CD4-positive, alpha-beta T cell treated with Interleukin-15 for 4 hours (primary cell): Measurements from ENCODE around the gene VIT.
"Not testable (repeated sequence)": the region's sequence is repeated elsewhere in the genome, so short reads cannot be mapped to it uniquely, and the experiment has no call there.

ENCODE experiments used
- DNase-seq: peaks from one replicate; pipeline ENCODE4 v3.0.0-alpha.2; 2020; ENCODE audit warnings: low spot score

The VIT gene

DNA sequence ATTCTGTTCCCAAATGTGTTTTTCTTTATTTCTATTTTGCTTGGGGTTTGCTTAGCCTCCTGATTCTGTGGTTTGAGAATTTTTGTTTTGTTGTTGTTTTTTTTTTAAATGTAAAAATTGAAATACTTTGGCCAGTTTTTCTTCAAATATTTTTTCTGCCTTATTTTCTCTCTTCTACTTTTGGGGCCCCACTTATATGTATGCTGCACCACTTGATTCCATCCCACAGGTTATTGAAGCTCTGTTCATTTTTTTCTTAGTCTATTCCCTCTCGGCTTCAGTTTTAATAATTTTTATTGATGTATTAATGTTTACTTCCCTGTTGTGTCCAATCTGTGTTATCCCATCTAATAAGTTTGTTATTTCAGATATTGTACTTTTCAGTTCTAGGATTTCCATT is 17.7 kb upstream of the VIT start:
- DNase-seq: no peak

DNA sequence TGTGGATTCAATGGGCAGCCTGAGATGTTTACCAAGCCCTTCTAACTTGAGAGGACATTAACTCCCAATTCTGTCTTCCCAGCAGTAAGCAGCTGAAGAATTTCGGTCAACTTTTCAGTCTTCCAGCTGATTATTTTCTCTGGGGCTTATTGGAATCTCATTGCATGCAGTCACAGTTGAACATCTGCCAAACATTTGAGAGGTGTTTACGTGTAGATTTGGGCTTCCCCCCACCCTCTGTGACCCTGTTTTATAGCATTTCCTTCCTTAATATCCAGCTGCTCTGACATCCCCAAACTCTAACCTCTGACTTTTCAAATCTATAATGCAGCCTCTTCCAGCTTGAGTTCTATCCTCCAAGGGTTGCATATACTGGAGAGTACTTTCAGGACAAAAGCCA is 16.5 kb upstream of the VIT start:
- no peak for DNase-seq

GRCh38 chr2:36682562-36682961 is 13.9 kb upstream of the VIT start:
- DNase-seq: no peak

DNA sequence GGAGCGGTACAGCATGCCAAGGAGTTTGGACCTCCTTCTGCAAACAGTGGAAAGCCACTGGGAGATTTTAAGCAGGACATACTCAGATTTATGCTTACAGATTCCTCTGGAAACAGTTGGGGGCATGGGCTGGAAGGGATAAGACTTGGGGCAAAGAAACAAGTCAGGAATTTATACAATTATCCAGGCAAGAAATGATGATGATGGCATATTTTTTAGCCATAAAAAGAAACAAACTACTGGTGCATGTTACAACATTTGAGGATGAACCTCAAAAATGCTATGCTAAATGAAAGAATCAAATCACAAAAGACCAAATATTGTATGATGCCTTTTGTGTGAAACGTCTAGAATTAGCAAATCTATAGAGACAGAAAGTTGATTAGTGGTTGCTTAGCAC is 13.5 kb upstream of the VIT start:
- DNase-seq: no peak

DNA sequence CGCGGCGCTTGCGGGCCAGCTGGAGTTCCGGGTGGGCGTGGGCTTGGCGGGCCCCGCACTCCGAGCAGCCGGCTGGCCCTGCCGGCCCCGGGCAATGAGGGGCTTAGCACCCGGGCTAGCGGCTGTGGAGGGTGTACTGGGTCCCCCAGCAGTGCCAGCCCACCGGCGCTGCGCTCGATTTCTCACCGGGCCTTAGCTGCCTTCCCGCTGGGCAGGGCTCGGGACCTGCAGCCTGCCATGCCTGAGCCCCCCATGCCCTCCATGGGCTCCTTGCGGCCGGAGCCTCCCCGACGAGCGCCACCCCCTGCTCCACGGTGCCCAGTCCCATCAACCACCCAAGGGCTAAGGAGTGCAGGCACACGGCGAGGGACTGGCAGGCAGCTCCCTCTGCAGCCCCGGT is 8.2 kb upstream of the VIT start:
- DNase-seq: not testable (repeated sequence)

GRCh38 chr2:36689013-36689412 is 7.5 kb upstream of the VIT start:
- DNase-seq: not testable (repeated sequence)

DNA sequence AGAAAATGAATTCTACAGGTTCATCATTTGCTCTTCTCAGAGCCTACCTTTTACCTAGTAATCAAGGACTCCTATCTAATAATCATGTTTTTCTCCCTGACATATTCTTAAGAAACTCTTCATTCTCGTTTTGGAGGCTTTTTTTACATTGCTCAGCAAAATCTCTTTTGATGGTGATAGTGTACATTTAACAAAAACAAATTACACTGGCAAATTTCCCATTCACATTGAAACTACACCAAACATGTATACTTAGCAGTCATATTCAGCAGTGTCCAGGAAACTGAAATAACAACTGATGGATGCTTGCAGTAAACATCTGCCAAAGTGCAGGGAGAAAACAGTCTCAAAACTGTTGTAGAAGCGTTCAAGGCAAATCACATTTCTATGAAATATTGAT is 4.4 kb upstream of the VIT start:
- DNase-seq: no peak

- DNase-seq: no peak
Observed at GRCh38 chr2:36693825-36694224, 2.7 kb upstream of the VIT start.

GRCh38 chr2:36695746-36696415 is 626 bp upstream of the VIT start:
- DNase-seq: no peak

GRCh38 chr2:36697424-36698066 is 1.0 kb downstream of the VIT start:
- no peak for DNase-seq

DNA sequence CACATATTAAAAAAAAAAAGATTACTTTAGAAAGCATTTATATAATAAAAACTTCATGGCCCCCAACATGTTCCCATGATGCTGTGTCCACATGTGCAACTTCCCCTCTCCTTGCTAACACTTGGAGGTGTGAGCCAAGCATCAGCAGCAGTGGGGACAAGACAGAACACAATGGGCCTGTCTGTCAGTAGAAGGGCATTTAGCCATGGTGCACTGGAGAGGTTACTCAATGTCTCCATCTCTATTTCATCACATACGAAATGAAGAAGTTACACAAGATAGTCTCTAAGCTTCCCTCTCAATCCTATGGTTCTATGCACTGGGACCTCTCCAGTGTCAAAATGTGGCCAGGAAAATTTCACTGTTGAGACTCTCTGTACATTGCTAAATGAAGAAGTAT is 2.5 kb downstream of the VIT start:
- DNase-seq: no peak

- no peak for DNase-seq
Observed at GRCh38 chr2:36700311-36700710, 3.8 kb downstream of the VIT start.

GRCh38 chr2:36701391-36701795 is 4.9 kb downstream of the VIT start:
- no peak for DNase-seq

DNA sequence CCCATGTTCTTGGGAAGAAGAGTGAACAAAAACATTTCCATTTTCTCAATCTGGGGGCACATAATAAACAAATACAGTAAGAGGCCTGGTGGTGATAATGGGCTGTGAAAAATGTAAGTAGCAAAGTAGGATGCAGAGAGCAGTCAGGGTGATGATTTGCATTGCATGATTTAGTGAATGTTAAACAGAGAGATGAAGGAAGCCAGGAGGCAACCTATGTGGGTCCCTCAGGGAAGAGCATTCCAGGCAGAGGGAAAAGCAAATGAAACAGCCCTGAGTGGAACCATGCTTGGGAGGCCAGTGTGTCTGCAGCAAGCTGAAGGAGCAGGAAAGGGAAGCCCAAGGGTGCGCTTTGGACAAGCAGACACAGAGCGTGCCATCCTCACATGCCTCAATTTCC is 5.4 kb downstream of the VIT start:
- no peak for DNase-seq

- no peak for DNase-seq
Observed at GRCh38 chr2:36702781-36703180, 6.3 kb downstream of the VIT start.

DNA sequence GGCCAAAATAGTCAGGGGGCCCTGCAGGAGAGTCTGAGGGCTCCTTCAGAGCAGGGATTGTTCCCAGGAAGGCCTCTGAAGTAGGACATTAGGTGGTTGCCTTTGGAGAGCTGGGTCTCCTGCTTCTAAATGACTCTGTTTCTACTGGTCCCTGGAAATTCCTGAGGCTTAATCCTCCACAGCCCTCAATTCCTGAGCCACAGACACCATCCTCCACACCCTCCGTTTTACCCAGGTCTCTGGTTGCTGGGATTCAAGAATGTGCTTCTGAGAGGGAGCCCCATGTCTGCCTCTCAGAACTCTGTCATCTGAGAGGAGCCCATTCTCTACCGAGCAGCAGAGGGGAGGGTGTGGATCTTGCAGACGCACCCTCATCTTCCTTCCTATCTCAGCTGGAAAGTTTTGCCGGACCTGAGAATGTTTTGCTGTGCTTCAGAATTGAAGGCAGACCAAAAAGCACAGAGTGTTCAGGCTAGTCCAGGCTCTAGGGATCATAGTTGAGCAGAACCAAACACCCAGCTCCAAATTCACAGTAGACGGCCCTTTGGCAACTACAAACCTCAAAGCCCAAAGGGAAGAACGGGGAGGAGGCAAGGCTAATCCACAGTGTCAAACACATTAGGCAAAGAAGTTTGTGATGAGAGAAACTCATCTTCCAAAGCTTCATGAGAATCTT is 8.1 kb downstream of the VIT start:
- no peak for DNase-seq

DNA sequence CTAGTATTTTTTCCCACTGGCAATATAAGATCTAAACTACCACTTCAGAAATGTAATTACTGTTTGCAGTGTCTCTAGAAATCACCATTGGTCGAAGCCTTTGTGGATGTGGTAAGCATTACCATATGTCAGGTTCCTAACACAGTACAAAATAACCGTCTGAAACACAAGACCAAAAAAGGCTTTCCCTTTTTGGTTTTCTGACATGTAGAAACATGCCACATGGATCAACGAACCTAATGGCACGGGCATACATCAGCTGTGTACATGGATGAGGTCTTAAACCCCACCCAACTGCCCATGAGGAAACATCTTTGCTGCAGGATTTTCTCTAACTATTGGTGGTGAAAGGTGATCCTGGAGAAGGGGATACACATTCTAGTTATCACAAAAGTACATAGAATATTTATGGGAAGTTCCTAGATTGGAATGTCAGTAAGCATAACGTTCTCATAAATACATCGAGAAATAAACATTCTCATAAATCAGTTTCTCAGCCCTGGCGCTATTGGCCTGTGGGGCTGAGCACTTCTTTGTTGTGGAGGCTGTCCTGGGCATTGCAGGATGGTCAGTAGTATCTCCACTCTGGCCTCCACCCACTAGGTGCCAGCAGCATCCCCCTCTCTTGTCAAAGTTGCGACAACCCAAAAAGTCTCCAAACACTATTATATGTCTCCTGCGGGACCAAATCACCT is 9.0 kb downstream of the VIT start:
- no peak for DNase-seq

GRCh38 chr2:36706021-36706876 is 9.7 kb downstream of the VIT start:
- no peak for DNase-seq

GRCh38 chr2:36707050-36707449 is 10.5 kb downstream of the VIT start:
- no peak for DNase-seq

DNA sequence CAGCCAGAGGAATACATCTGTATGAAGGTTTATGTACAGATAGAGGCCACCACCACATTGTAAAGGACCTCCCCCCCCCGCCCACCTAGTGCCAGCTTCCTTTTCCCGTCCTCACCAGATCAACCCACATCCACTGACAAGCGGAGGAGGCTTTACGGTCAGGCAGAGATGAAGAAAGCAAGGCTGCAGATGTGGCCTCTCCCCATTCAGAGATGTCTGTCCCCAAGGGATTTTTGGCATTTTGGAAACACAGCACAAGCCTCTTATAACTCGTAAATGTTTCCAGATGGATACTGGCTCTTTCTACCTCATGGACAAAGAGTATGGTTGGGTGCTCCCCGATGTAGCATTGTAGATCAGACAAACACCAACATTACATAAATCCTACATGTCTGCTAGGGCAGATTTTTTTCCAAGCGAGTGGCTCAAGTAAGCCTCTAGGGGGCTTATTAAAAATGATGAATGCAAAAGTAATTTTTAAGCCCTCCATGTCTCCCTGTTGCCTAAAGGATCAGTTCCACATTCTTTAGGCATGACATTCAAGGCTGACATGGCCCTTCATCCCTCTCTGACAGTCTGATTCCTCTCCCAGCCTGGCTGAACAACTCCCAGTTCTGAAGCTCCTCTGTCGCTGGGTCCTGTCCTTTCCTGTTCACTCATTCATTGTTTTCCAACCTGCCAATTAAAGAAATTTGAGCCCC is 11.7 kb downstream of the VIT start:
- DNase-seq: no peak

DNA sequence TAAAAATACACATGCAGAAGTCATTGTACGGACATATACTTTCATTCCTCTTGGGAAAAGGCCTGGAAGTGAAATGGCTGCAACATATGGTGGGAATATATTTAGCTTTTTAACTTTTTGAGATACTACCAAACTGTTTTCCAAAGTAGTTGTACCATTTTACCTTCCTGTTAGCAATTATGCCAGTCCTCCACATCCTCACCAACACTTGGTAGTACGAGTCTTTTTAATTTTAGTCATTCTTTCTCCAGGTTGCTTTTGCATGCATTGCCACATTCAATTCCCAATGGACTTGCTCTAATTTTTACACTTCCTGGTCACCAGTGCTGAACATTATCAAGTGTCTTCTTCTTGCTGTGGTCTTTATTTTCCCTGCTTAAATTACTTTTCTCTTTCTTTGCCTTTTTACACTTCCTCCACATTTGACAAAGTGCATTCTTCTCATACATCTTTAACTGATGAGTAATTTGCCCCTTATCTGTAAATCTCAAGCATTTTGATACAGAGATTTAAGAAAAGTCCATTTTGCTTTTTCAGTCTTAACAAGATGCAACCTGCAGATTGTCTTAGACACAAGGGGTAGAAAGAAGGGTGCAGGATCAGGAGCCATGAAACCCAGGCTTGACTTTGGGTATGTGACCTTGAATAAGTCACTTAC is 14.5 kb downstream of the VIT start:
- no peak for DNase-seq
